ENCODE measurements around the gene CNOT6.

Gene CNOT6

DNA sequence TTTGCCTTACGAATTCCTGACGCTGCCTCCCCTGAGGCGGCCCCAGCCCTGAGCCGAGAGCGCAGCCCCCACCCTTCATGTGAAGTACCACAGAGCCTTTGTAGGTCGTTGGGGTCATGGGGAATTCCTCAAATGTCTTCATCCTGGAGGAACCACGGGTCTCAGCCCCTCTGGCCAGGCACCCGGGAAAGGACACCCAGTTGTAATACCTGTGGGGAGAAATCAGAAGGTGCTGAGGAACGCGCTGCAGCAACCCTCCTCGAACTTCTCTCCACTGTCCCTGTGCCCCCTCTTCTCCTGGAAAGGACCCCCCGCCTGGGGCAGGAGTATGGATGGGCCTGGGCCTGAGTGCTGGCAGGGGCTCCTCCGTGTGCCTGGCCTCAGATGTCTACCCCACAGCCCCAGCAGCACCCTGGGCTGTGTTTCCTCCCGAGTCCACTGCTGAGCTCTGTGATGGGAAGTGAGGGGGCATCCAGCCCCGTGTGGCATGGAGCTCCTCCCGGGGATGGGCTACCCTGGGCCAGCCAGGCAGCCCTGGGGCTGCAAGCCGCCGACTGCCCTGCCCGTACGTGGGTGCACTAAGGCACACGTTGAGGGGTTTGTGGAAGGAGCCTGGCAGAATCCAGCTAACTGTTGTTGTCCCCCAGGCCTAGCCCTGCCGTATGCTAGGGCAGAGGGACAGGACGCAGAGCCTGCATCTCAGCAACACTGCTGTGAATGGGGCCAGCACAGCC is 115.8 kb downstream of the CNOT6 start:
- Histone ChIP-seq H3K27ac (ENCODE audit: low read length) (no peak overlapping the region), H3K36me3 (ENCODE audit: insufficient read depth, low read length) (no peaks in the 10 kb centered on the region), H3K9ac (ENCODE audit: low read depth, low read length) (no peak overlapping the region), H4K20me1 (ENCODE audit: insufficient read depth, low read length) (no peaks in the 10 kb centered on the region; the same call in 1 of the 2 replicates), H3K4me1 (ENCODE audit: insufficient read depth, low read length) (no peaks in the 10 kb centered on the region), H3K4me3 (ENCODE audit: low read depth in 1 of 2, low read length in 2 of 2) (no peak overlapping the region), H2AFZ (ENCODE audit: low read depth, low read length) (no peak overlapping the region), H3K4me2 (ENCODE audit: insufficient read depth, low read length) (no peak overlapping the region), H3K9me3 (ENCODE audit: insufficient read depth, low read length, severe bottlenecking) (no peaks in the 10 kb centered on the region), H3K79me2 (ENCODE audit: insufficient read depth, low read length) (no peaks in the 10 kb centered on the region), H3K27me3 (ENCODE audit: insufficient read depth, low read length, poor library complexity) (no peaks in the 10 kb centered on the region)
- DNase-seq: no peak
- no peak for ATAC-seq (ENCODE audit: insufficient read depth, low read depth)
- no peak for TF ChIP-seq EZH2 (IDR thresholded peaks at IDR 0.05; ENCODE audit: borderline replicate concordance, low read depth, low read length, severe bottlenecking)
- TF ChIP-seq, protein P1, sequence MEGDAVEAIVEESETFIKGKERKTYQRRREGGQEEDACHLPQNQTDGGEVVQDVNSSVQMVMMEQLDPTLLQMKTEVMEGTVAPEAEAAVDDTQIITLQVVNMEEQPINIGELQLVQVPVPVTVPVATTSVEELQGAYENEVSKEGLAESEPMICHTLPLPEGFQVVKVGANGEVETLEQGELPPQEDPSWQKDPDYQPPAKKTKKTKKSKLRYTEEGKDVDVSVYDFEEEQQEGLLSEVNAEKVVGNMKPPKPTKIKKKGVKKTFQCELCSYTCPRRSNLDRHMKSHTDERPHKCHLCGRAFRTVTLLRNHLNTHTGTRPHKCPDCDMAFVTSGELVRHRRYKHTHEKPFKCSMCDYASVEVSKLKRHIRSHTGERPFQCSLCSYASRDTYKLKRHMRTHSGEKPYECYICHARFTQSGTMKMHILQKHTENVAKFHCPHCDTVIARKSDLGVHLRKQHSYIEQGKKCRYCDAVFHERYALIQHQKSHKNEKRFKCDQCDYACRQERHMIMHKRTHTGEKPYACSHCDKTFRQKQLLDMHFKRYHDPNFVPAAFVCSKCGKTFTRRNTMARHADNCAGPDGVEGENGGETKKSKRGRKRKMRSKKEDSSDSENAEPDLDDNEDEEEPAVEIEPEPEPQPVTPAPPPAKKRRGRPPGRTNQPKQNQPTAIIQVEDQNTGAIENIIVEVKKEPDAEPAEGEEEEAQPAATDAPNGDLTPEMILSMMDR (IDR thresholded peaks at IDR 0.05; ENCODE audit: borderline replicate concordance, extremely low read depth, low read length, poor library complexity, severe bottlenecking): no peak

DNA sequence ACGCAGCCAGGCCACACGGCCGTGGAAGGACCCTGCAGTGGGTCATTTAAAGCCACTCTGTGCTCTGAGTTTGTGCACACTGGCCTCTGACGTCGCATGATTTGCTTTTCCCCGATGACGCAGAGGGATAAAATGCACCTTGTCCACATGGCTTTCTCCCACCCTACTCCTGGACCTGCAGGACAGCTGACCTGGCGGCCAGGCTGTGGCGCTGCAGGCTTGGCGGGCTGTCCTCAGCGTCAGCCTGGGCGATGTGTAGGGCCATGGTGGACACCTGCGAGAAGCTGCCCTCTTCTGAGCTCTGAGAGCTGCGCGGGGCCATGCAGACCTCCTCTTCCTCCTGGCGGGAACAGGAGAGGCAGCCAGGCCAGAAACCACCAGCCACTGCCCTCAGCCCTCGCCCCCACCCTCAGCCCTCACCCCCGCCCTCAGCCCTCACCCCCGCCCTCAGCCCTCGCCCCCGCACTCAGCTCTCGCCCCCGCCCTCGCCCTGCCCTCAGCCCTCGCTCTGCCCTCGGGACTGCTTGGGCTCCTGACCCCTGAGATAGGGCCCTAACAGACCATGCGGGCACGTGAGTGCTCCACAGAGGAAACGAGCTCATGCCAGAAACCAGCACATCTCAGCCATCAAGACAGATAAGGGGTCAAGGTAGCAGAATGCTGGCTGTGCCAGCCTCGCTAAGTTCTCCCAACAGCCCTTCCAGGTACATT is 117.1 kb downstream of the CNOT6 start:
- Histone ChIP-seq H3K4me3 (ENCODE audit: low read depth in 1 of 2, low read length in 2 of 2) (no peak overlapping the region), H3K4me1 (ENCODE audit: insufficient read depth, low read length) (no peaks in the 10 kb centered on the region), H3K27ac (ENCODE audit: low read length) (no peak overlapping the region), H3K79me2 (ENCODE audit: insufficient read depth, low read length) (no peaks in the 10 kb centered on the region), H3K9ac (ENCODE audit: low read depth, low read length) (no peak overlapping the region), H3K27me3 (ENCODE audit: insufficient read depth, low read length, poor library complexity) (no peaks in the 10 kb centered on the region), H3K36me3 (ENCODE audit: insufficient read depth, low read length) (no peaks in the 10 kb centered on the region), H2AFZ (ENCODE audit: low read depth, low read length) (no peak overlapping the region), H3K4me2 (ENCODE audit: insufficient read depth, low read length) (no peak overlapping the region), H4K20me1 (ENCODE audit: insufficient read depth, low read length) (no peaks in the 10 kb centered on the region; the same call in 1 of the 2 replicates), H3K9me3 (ENCODE audit: insufficient read depth, low read length, severe bottlenecking) (no peaks in the 10 kb centered on the region)
- TF ChIP-seq, protein P1 (IDR thresholded peaks at IDR 0.05; ENCODE audit: borderline replicate concordance, extremely low read depth, low read length, poor library complexity, severe bottlenecking): no peak
- no peak for TF ChIP-seq EZH2 (IDR thresholded peaks at IDR 0.05; ENCODE audit: borderline replicate concordance, low read depth, low read length, severe bottlenecking)
- DNase-seq (no peak), ATAC-seq (ENCODE audit: insufficient read depth, low read depth) (no peak)

DNA sequence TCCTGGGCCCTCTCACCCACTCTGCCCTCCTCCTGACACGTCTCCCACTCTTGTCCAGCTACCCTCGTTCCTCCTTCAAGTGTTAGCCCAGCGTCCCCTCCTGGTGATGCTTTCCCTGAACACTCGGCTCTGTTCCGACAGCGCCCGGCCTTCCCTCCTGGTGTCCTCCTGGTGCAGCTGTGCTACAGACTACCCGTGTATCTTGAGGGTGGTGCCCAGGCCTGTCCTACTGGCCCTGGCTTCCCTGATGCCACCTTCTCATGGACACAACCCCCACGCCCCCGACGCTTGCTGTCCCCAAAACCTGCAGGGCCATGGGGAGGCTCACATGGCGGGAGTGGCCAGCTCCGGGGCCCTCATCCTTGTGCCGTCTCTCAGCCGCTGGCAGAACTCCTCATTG is 118.5 kb downstream of the CNOT6 start:
- no peak overlapping the region for H3K4me3 ChIP-seq (ENCODE audit: low read depth in 1 of 2, low read length in 2 of 2)
- no peaks in the 10 kb centered on the region for H3K4me1 ChIP-seq (ENCODE audit: insufficient read depth, low read length)
- H3K9ac ChIP-seq (ENCODE audit: low read depth, low read length): no peak overlapping the region
- H3K27ac ChIP-seq (ENCODE audit: low read length): no peak overlapping the region
- no peaks in the 10 kb centered on the region for H3K9me3 ChIP-seq (ENCODE audit: insufficient read depth, low read length, severe bottlenecking)
- no peak for TF ChIP-seq EZH2 (IDR thresholded peaks at IDR 0.05; ENCODE audit: borderline replicate concordance, low read depth, low read length, severe bottlenecking)
- TF ChIP-seq, protein P1 (IDR thresholded peaks at IDR 0.05; ENCODE audit: borderline replicate concordance, extremely low read depth, low read length, poor library complexity, severe bottlenecking): no peak
- no peaks in the 10 kb centered on the region for H3K36me3 ChIP-seq (ENCODE audit: insufficient read depth, low read length)
- ATAC-seq (ENCODE audit: insufficient read depth, low read depth): no peak
- no peaks in the 10 kb centered on the region; the same call in 1 of the 2 replicates for H4K20me1 ChIP-seq (ENCODE audit: insufficient read depth, low read length)
- no peak overlapping the region for H3K4me2 ChIP-seq (ENCODE audit: insufficient read depth, low read length)
- no peaks in the 10 kb centered on the region for H3K79me2 ChIP-seq (ENCODE audit: insufficient read depth, low read length)
- H2AFZ ChIP-seq (ENCODE audit: low read depth, low read length): no peak overlapping the region
- H3K27me3 ChIP-seq (ENCODE audit: insufficient read depth, low read length, poor library complexity): no peaks in the 10 kb centered on the region
- DNase-seq: no peak
